NCI-H187 treated with DMSO at 0.1 percent for 48 hours (cell line): Measurements from ENCODE around the gene ZC3HAV1.

Experiments used
- DNase-seq: peaks from one replicate; lab custom pipeline; 2025; lab: John Stamatoyannopoulos, UW

ZC3HAV1 gene

GRCh38 chr7:139022286-139022685, 87.2 kb downstream of the ZC3HAV1 start:
- no peak for DNase-seq

GRCh38 chr7:139018910-139019309, 90.6 kb downstream of the ZC3HAV1 start:
- no peak for DNase-seq

GRCh38 chr7:139016931-139017511, 92.5 kb downstream of the ZC3HAV1 start:
- DNase-seq, result peak; percentile 40

- no peak for DNase-seq
Measured at GRCh38 chr7:139011373-139011772, 98.1 kb downstream of the ZC3HAV1 start.

- DNase-seq, result no peak
Measured at GRCh38 chr7:139004321-139005090, 105.0 kb downstream of the ZC3HAV1 start.

- DNase-seq, result no peak
Measured at GRCh38 chr7:138999414-138999813, 110.1 kb downstream of the ZC3HAV1 start.
